Tibial nerve (tissue), 4 donors: ENCODE data around the gene TLR2. TPM values are rescaled to one million over a fixed set of nuclear protein-coding genes. Genes with fewer than 3 reads are reported as not detected.
A peak's percentile ranks its signal among the peaks of the same experiment; 100 is the strongest.

ENCODE experiments used
- DNase-seq, 2 donors: peaks; one replicate each; pipeline ENCODE4 v3.0.0-alpha.2; 2019; ENCODE audit warnings: low spot score in 2 of 2
- H3K27ac ChIP-seq, 4 donors: fragments of 200-600 bp; sonication (generic) in 3 of 4; one replicate each; pipeline ENCODE4 v1.5.1; 2017 to 2019; ENCODE audit warnings: mild to moderate bottlenecking in 1 of 4
- H3K27me3 ChIP-seq, 2 donors: fragments of 200-600 bp; sonication (generic) in 1 of 2; one replicate each; pipeline versions ENCODE4 v1.5.1 to v1.6.0; 2017 to 2019
- H3K36me3 ChIP-seq, 3 donors: fragments of 200-600 bp; sonication (generic); one replicate each; pipeline ENCODE4 v1.5.1; 2018 to 2019
- H3K4me1 ChIP-seq, 4 donors: fragments of 200-600 bp; sonication (generic) in 3 of 4; one replicate each; pipeline ENCODE4 v1.5.1; 2017 to 2019
- H3K4me3 ChIP-seq, 4 donors: fragments of 200-600 bp; sonication (generic) in 3 of 4; one replicate each; pipeline ENCODE4 v1.5.1; 2017 to 2019; ENCODE audit warnings: mild to moderate bottlenecking in 1 of 4, moderate library complexity in 1 of 4
- H3K9me3 ChIP-seq, 4 donors: fragments of 200-600 bp; sonication (generic) in 3 of 4; one replicate each; pipeline ENCODE4 v1.5.1; 2017 to 2019
- EP300 ChIP-seq, 2 donors: sonication (generic); formaldehyde crosslinking; IDR thresholded peaks; one replicate each; pipeline ENCODE4 v1.6.1; 2017; ENCODE audit warnings: antibody characterized with exemption in 2 of 2, mild to moderate bottlenecking in 1 of 2
- POLR2A ChIP-seq, 2 donors: fragments of 450-650 bp; IDR thresholded peaks; one replicate each; pipeline ENCODE4 v1.6.1; 2017; ENCODE audit warnings: antibody characterized with exemption in 2 of 2, mild to moderate bottlenecking in 2 of 2, moderate library complexity in 2 of 2
- WGBS, 2 donors: methylation state at CpG; one replicate each; pipeline ENCODE4 v1.1.5; 2018; 5-methylcytosine and 5-hydroxymethylcytosine counted together
- total RNA-seq, 4 donors: library from RNA; depleted of rRNA; stranded (reverse); fragments of >200 nt; gene quantifications; one replicate each; pipeline ENCODE4 v1.1.0, GENCODE V29; 2016
- TF ChIP-seq, protein P1 (sequence below), 5 experiments: fragments of 200-600 bp in 3 of 5; fragments of 450-650 bp in 2 of 5; sonication (generic) in 3 of 5; IDR thresholded peaks; one replicate each; pipeline ENCODE4 v1.5.1; 2016 to 2019; ENCODE audit warnings: antibody characterized with exemption in 5 of 5, mild to moderate bottlenecking in 3 of 5, moderate library complexity in 2 of 5

Gene TLR2
- total RNA-seq, 4 donors from 2014 or later, result 25.1 to 44.6 (median 36.3) TPM

DNA sequence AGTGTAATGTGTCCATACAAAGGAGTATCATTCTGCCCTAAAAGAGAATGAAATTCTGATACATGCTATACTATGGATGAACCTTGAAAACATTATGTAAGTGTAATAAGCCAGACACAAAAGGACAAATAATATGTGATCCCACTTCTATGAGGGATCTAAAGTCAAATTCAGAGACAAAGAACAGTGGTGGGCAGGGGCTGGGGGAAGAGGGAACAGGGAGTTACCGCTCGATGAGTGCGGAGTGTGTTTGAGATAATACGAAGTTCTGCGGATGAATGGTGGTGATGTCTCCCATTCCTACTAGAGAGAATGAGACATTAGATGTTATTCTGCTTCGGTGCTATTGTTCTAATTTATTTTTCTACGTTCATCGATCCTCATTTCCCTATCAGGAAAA is 46.1 kb upstream of the TLR2 start:
- H3K36me3 ChIP-seq, result peaks cover 0 to 48% (median 0%) of the 10 kb centered on the region in 3 donors
- no peaks in the 10 kb centered on the region for H3K9me3 ChIP-seq
- H3K4me3 ChIP-seq, result no peak overlapping the region
- H3K27ac ChIP-seq, result no peak overlapping the region
- WGBS, 2 donors, result 89 to 94% methylated on average over 8 of the region's 8 CpGs
- H3K4me1 ChIP-seq, result no peaks in the 10 kb centered on the region
- TF ChIP-seq POLR2A (IDR thresholded peaks at IDR 0.05), result no peak
- TF ChIP-seq, protein P1, sequence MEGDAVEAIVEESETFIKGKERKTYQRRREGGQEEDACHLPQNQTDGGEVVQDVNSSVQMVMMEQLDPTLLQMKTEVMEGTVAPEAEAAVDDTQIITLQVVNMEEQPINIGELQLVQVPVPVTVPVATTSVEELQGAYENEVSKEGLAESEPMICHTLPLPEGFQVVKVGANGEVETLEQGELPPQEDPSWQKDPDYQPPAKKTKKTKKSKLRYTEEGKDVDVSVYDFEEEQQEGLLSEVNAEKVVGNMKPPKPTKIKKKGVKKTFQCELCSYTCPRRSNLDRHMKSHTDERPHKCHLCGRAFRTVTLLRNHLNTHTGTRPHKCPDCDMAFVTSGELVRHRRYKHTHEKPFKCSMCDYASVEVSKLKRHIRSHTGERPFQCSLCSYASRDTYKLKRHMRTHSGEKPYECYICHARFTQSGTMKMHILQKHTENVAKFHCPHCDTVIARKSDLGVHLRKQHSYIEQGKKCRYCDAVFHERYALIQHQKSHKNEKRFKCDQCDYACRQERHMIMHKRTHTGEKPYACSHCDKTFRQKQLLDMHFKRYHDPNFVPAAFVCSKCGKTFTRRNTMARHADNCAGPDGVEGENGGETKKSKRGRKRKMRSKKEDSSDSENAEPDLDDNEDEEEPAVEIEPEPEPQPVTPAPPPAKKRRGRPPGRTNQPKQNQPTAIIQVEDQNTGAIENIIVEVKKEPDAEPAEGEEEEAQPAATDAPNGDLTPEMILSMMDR (IDR thresholded peaks at IDR 0.05), result no peak
- TF ChIP-seq EP300 (IDR thresholded peaks at IDR 0.05), result no peak
- no peak for DNase-seq
- no peaks in the 10 kb centered on the region for H3K27me3 ChIP-seq

DNA sequence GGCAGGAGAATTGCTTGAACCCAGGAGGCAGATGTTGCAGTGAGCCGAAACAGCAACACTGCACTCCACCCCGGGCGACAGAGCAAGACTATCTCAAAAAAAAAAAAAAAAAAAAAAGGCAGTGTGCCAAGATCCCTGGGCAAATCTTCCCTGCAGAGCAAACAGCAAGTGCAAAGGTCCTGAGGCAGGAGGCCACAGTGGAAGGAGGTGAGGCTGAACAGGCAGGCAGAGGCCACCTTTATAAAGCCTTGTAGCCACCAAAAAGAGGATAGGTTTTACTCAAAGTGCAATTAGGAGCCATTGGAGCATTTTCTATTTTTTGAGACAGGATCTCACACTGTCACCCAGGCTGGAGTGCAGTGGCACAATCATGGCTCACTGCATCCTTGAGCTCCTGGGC is 45.1 kb upstream of the TLR2 start:
- no peak for DNase-seq
- TF ChIP-seq EP300 (IDR thresholded peaks at IDR 0.05), result no peak
- TF ChIP-seq POLR2A (IDR thresholded peaks at IDR 0.05), result no peak
- TF ChIP-seq, protein P1 (IDR thresholded peaks at IDR 0.05), result no peak
- Histone ChIP-seq H3K36me3 (peaks cover 0 to 38% (median 0%) of the 10 kb centered on the region in 3 donors), H3K27me3 (no peaks in the 10 kb centered on the region), H3K27ac (no peak overlapping the region), H3K9me3 (no peaks in the 10 kb centered on the region), H3K4me3 (no peak overlapping the region), H3K4me1 (no peaks in the 10 kb centered on the region)
- 84 to 95% methylated on average over 3 of the region's 3 CpGs for WGBS, 2 donors

DNA sequence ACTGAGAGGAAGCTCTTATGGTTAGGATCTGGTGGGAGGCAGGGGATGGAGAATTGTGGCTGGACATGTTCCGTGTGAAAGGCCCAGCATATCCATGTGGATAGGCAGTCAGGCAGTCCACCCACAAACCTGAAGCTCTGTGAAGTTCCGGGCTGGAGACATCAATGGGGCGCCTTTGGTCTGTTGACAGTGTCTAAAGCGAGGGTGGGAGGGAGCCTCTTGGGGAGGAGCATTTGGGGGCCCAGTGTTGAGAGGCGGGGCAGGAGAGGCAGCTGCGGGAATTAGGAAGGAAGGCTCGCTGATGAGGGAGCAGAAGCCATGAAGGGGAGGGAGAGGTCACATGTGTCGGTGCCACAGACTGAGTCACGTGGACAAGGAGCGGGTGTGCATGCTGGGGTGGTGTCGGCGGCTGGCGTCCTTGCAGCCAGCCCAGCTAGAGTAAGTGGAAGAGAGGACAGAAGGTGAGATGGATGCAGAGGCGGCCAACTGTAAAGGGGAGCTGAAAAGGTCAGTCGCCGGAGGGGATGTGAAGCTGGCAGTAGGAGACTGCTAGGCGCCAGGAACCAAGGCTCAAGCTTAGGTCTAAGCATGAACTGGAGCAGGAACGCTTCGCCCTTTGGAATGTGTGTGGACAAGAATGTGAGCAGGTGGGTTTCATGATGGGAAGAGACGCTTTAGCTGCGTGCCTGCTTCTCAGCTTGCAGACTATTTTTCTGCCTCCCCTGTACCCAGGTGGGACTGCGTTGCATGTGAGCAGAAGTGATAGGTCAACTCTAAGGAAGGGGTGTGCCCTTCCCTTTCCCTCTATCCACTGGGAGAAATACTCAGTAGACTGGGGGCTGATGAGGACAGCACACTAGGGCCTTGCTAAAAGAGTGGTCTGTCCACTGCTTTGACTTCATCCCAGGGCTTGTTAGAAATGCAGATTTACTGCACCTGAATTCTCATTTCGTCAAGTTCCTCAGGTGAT is 44.0 kb upstream of the TLR2 start:
- TF ChIP-seq POLR2A (IDR thresholded peaks at IDR 0.05) (no peak), EP300 (IDR thresholded peaks at IDR 0.05) (no peak)
- H3K4me3 ChIP-seq, result no peak overlapping the region
- DNase-seq, result no peak
- 76 to 78% methylated on average over 23 of the region's 23 CpGs for WGBS, 2 donors
- H3K27ac ChIP-seq, result no peak overlapping the region
- H3K27me3 ChIP-seq, result no peaks in the 10 kb centered on the region
- peaks cover 0 to under 1% (median 0%) of the 10 kb centered on the region in 4 donors for H3K9me3 ChIP-seq
- H3K36me3 ChIP-seq, result peaks cover 0 to 27% (median 0%) of the 10 kb centered on the region in 3 donors
- H3K4me1 ChIP-seq, result no peaks in the 10 kb centered on the region

DNA sequence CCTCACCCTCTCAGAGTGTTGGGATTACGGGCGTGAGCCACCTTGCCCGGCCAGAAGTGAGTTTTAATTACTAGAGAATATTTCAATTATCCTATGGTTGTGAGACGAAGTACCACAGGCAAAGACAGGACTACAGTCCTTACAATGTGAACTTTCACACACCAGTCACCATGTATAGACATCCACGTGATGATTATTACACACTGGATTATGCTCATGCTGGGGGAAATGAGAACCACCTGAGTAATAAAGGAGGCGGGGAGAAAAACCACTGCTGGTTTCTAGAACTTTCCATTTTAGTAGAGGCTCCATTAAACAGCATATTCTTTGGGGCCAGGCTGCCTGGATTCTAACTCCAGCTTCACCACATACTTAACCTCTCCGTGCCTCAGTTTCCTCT is 42.5 kb upstream of the TLR2 start:
- H3K27ac ChIP-seq, result no peak overlapping the region
- H3K9me3 ChIP-seq, result peaks cover 0 to 4% (median 0%) of the 10 kb centered on the region in 4 donors
- H3K4me1 ChIP-seq, result no peaks in the 10 kb centered on the region
- no peak overlapping the region for H3K4me3 ChIP-seq
- no peaks in the 10 kb centered on the region for H3K27me3 ChIP-seq
- peaks cover 0 to 13% (median 0%) of the 10 kb centered on the region in 3 donors for H3K36me3 ChIP-seq
- no peak for DNase-seq
- WGBS, 2 donors, result 82% methylated on average over 7 of the region's 7 CpGs
- TF ChIP-seq, protein P1 (IDR thresholded peaks at IDR 0.05), result no peak
- no peak for TF ChIP-seq POLR2A (IDR thresholded peaks at IDR 0.05)
- no peak for TF ChIP-seq EP300 (IDR thresholded peaks at IDR 0.05)

DNA sequence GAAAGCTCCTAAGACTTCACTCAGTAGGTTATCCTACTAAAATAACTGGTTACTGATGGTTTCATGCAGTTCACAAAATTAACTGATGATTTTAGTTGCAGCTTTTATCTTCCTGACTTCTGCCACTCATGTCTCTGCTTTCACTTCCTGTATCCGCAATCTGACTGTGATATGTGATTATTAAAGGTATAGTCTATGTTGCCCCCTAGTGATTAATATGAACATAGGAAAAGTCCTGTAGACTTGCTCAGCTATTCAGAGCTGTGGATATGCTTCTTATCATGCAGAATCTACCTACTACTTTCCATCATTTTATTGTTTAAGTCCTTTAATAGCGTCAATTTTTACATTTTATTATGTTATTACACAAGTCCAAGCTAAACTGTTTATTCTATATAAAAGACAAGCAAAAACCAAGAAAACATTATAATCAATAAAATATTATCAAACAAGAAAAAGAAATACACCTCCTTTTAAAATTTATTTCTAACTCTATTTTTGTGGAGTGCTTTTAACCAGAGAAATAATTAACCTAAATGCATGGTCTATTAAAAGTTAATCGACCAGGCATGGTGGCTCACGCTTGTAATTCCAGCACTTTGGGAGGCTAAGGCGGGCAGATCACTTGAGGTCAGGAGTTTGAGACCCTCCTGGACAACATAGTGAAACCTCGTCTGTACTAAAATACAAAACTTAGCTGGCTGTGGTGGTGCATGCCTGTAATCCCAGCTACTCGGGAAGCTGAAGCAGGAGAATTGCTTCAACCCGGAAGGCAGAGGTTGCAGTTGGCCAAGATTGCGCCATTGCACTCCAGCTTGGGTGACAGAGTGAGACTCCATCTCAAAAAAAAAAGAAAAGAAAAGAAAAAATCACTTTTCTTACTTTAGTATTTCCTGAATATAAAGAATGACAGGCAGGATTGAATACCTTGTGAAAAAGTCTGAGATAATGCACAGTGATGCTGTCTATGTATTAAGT is 40.4 kb upstream of the TLR2 start:
- Histone ChIP-seq H3K36me3 (no peaks in the 10 kb centered on the region), H3K4me3 (no peak overlapping the region), H3K4me1 (no peaks in the 10 kb centered on the region), H3K27me3 (no peaks in the 10 kb centered on the region), H3K27ac (no peak overlapping the region), H3K9me3 (peaks cover 0 to 4% (median 0%) of the 10 kb centered on the region in 4 donors)
- TF ChIP-seq, protein P1 (IDR thresholded peaks at IDR 0.05), result peak in 4 of 5 experiments; percentile 18 to 44 (median 26)
- no peak for TF ChIP-seq EP300 (IDR thresholded peaks at IDR 0.05)
- TF ChIP-seq POLR2A (IDR thresholded peaks at IDR 0.05), result no peak
- no peak for DNase-seq
- WGBS, 2 donors, result 80% methylated on average over 9 of the region's 9 CpGs
